GM20000 (cell line): Measurements from ENCODE around the gene LRRC4C.

Experiments used
- DNase-seq: peaks from one replicate; pipeline ENCODE4 v3.0.0; 2012; ENCODE audit warnings: low spot score
- CTCF ChIP-seq: IDR thresholded peaks from 2 replicates; pipeline ENCODE4 v1.5.1; 2012; ENCODE audit warnings: mild to moderate bottlenecking, control low read depth; ENCODE audit errors: extremely low read depth, missing control alignments

LRRC4C gene

GRCh38 chr11:41289408-41289807 is 170.0 kb downstream of the LRRC4C start:
- DNase-seq = no peak
- no peak for TF ChIP-seq CTCF

- no peak for DNase-seq
- no peak for TF ChIP-seq CTCF
Observed at GRCh38 chr11:41286751-41287150, 172.7 kb downstream of the LRRC4C start.

DNA sequence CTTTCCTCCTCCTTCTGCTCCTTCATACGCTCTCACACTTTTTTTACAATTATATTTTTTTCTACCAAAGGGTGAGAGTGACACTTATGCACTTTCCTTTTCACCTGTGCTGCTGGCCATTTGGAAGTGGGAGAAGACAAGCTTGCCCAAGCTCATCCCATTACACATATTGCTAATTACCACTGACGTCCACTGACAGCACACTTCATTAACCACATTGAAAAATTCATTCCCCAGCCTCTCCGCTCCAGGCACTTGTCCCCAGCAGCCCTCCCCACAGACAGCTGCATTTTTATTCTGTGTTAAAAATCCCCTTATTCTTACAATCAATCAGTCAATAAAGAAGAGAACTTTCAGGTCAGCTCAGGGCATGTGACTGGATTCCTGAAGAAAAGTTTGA is 175.1 kb downstream of the LRRC4C start:
- no peak for TF ChIP-seq CTCF
- DNase-seq = no peak

DNA sequence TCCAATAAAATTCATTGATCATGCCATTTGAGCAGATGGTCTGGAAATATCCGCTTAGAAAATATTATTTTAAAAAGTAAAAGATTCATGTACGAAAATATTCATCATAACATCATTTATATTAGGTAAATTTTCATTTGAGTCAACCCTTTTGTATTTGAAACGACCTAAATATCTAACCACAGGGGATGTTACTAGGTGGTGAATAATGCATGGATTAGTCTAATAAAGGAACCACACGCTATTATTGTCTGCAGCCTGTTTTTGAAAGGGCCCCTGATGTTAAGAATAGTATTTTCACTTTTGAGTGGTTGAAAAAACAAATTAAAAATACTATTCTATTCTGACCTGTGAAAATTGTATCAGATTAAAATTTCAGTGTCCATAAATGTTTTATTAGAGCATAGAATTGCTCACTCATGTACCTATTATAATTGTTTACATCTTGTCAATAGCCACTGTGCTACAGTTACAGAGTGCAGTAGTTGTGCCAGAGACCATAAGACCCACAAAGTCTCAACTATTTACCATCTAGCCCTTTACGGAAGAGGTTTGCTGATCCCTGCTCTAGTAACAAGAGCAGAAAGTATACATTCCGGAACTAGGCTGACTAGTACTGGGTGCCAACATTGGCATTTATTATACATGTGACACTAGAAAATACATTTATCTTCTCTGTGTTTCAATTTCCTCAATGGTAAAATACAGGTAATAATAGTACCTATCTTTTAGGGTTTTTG is 176.1 kb downstream of the LRRC4C start:
- TF ChIP-seq CTCF = no peak
- DNase-seq = no peak

- DNase-seq = no peak
- no peak for TF ChIP-seq CTCF
Observed at GRCh38 chr11:41282395-41282794, 177.1 kb downstream of the LRRC4C start.

DNA sequence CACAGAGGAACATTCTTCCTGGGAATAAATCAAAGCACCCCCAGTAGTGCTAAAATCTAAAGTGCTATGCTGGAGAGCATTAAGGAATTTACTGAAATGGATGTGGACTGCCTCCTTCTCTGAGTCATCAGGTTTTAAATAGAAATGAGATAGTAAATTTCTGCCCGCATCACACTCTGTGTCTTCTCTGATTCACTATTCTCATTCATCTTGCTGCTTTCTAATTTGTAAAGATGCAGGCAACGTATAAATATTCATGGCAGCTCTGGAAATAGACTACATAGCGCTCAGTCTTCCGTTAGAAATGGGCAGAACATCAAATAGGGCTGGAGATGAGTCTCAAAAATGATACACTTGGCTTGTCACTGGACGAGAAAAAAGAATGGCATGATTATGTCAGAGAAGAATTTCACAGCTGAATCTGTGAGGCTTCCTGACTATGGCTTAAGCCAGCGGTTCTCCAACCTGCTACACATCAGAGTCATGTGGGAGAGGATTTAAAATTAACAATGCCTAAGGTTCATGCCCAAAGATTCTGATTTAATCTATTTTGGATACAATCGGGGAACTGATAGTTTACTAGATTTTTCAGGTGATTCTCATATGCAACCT is 178.2 kb downstream of the LRRC4C start:
- no peak for TF ChIP-seq CTCF
- DNase-seq = no peak

DNA sequence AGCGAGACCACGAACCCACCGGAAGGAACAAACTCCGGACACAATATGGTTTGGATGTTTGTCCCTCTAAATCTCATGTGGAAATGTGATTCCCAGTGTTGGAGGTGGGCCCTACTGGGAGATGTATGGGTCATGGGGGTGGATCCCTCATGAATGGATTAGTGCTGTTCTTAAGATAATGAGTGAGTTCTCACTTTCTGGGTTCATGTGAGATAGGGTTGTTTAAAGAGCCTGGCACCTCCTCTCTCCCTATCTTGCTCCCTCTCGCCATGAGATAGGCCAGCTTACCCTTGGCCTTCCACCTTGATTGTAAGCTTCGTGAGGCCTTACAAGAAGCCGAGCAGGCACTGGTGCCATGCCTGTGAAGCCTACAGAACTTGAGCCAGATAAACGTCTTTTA is 184.6 kb downstream of the LRRC4C start:
- TF ChIP-seq CTCF = no peak
- no peak for DNase-seq
